ENCODE data around the gene FOXF2. TPM values are rescaled to one million over a fixed set of nuclear protein-coding genes. Genes with fewer than 3 reads are reported as not detected.
"Not testable (repeated sequence)": the region's sequence is repeated elsewhere in the genome, so short reads cannot be mapped to it uniquely, and the experiment has no call there.

Gene FOXF2
- polyA plus RNA-seq, result 1 to 10 TPM in 2 of 3 donors, under 1 TPM in 1; 0.26 to 2.1 (median 1.2) TPM

DNA sequence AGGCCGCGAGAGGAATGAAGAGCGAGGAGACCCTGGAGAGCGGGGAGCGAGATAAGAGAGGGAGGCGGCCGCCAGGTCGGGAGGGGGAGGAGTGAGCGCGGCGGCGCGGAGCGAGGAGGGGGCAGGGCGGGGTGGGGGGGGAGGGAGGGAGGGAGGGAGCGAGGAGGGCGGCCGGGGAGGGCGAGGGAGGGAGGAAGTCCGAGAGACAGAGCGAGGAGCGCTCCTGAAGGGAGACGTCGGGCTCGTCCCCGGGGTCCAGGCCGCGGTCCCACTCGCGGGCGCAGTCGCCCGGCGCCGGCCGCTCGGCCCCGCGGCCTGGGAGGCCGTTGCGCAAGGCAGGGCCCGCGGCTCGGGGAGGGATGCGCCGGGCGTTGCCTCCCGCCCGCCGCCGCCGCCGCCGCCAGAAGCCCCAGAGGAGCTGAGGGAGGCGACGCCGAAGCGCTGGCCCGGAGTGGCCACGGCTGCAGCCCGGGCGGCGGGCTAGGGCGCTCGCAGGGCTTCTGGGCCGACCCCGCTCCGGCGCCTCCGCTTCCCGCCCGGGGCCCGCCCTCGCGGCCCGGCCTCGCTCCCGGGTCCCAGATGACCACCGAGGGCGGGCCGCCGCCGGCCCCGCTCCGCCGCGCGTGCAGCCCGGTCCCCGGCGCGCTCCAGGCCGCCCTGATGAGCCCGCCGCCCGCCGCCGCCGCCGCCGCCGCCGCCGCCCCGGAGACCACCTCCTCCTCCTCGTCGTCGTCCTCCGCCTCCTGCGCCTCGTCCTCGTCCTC is at the start of gene FOXF2:
FOXF2 (plus strand) TSS at position 208 of the 764 bp plus-strand sequence; CDS start at position 580, 372 bp downstream.
- no peak within 1 kb of the TSS for H3K27ac ChIP-seq (ENCODE audit: low read depth, low read length)
- WGBS, 3 donors, result 0 to 2% (median 1%) methylated on average over 15 to 106 of the region's 112 CpGs

GRCh38 chr6:1346101-1346500 is 43.3 kb upstream of the FOXF2 start:
- H3K27ac ChIP-seq (ENCODE audit: low read depth, low read length), result no peak overlapping the region

DNA sequence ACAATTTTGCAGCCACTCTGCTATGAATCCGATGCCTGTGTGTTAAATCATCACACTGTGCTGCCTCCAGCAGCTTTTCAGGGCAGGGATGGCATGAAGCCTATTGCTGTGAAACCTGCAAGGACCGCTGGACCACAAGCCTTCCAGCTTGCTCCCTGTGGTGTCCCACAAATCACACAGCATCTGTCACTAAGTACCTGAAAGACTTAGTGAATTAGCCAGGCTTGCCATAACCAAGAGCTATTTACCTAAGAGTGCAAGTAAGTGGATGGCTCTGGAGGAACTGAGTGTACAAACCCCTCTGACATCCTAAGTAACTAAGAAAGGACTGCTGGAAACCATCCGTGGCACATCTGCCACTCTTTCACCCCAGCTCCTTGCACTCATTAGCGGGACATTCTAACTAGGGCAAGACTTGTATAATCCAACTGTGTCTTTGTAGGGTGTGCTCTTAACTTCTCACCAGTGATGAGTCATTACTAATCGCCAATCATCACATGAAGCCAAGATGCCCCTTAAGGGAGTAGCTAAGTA is 42.8 kb upstream of the FOXF2 start:
- no peak overlapping the region for H3K27ac ChIP-seq (ENCODE audit: low read depth, low read length)
- WGBS, 3 donors, result 80 to 84% (median 82%) methylated on average over 5 of the region's 5 CpGs

DNA sequence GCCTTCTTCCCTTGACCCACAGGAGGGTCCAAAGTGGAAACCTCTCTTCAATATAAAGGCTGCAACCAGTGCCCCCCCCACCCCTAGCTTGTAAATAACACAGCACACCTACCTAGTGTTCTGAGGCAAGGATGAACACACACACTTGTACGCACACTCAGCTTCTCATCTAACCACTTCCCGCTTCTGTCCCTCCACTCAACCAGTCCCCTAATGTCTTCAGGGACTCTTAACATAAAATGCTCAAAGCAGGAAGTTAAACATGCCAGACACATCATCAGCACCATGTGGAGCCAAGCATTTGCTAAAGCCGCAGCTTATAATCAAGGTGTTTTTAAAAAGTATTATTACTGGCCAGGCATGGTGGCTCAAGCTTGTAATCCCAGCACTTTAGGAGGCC is 42.2 kb upstream of the FOXF2 start:
- 72 to 94% (median 76%) methylated on average over 3 of the region's 3 CpGs for WGBS, 3 donors
- no peak overlapping the region for H3K27ac ChIP-seq (ENCODE audit: low read depth, low read length)

DNA sequence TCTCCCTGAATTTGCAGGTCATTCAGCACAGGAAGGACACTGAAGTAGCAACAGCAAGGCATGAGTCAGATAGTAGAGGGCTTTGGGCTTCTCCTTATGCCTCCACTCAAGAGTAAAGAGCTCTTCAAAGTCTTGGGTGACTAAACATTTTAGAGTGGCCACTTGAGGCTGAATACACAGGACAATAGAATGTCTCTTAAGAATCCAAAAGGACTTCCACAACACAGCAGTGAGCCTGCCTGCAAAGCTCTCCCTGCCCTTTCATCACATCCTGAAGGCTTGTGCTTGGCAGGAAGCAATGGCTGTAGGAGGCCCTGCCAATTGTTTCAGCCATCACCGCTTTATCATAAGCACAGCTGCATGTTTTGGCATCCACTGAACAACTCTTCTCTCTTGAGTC is 40.7 kb upstream of the FOXF2 start:
- WGBS, 3 donors, result 32 to 63% (median 47%) methylated on average over 1 of the region's 1 CpG
- H3K27ac ChIP-seq (ENCODE audit: low read depth, low read length), result no peak overlapping the region

DNA sequence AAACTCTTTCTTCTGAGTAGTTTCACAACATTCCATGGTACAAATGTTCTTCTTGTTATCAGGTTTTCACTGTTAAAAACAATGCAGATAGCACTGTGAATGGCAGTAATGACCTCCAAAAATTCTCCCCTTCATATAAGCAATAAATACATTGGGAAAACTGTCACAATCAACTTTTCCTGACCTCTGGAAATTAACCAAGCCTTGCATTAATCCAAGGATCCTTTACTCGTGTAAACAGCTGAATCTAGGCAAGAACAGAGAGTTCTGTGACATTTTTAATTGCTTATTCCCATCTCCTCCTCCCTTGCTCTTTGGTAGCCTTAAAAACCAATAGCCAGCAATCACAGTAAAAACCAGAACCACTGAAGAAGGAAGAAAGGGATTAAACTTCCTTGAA is 39.7 kb upstream of the FOXF2 start:
- no peak overlapping the region for H3K27ac ChIP-seq (ENCODE audit: low read depth, low read length)
- 20 to 35% (median 33%) methylated on average over 1 of the region's 1 CpG for WGBS, 3 donors

GRCh38 chr6:1351381-1352008 is 37.9 kb upstream of the FOXF2 start:
- no peak overlapping the region for H3K27ac ChIP-seq (ENCODE audit: low read depth, low read length)
- WGBS, 3 donors, result 78 to 90% (median 86%) methylated on average over 2 of the region's 2 CpGs

- H3K27ac ChIP-seq (ENCODE audit: low read depth, low read length), result not testable (repeated sequence)
Observed at GRCh38 chr6:1355068-1355467, 34.3 kb upstream of the FOXF2 start.

DNA sequence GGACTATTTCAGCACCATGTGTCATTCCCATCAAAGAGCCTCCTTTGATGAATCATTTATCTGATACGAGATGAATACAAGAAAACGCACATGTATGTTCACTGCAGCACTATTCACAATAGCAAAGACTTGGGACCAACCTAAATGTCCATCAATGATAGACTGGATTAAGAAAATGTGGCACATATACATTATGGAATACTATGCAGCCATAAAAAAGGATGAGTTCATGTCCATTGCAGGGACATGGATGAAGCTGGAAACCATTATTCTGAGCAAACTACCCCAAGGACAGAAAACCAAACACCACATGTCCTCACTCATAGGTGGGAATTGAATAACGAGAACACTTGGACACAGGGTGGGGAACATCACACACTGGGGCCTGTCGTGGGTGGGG is 27.7 kb upstream of the FOXF2 start:
- not testable (repeated sequence) for H3K27ac ChIP-seq (ENCODE audit: low read depth, low read length)
- 77 to 99% (median 92%) methylated on average over 4 of the region's 4 CpGs for WGBS, 3 donors

DNA sequence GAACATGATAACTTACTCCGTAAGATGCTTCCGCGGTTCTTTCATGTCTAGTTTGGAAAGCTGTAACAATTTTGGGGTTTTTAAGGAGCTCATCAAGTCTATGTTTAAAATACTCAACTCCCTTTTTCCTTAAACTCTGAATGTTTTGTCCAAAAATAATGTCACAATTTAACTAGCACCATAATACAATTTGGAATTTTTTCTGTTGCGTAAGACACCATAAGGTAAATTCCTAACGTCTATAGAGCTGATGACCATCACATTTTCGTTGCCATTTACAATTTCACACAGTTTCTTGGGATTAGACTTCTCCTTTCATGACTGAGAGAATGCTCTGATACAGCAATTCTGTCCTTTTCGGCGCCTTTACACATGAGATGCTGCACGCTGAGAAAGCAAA is 26.7 kb upstream of the FOXF2 start:
- WGBS, 3 donors, result 87 to 91% (median 89%) methylated on average over 9 of the region's 9 CpGs
- H3K27ac ChIP-seq (ENCODE audit: low read depth, low read length), result no peak overlapping the region

- no peak overlapping the region for H3K27ac ChIP-seq (ENCODE audit: low read depth, low read length)
- WGBS, 3 donors, result 55 to 85% (median 67%) methylated on average over 4 of the region's 4 CpGs
Observed at GRCh38 chr6:1363298-1363697, 26.1 kb upstream of the FOXF2 start.

GRCh38 chr6:1363729-1364572 is 25.4 kb upstream of the FOXF2 start:
- 41 to 45% (median 45%) methylated on average over 16 of the region's 16 CpGs for WGBS, 3 donors
- no peak overlapping the region for H3K27ac ChIP-seq (ENCODE audit: low read depth, low read length)

- WGBS, 3 donors, result 60 to 74% (median 70%) methylated on average over 2 of the region's 2 CpGs
- no peak overlapping the region for H3K27ac ChIP-seq (ENCODE audit: low read depth, low read length)
Observed at GRCh38 chr6:1364791-1365190, 24.6 kb upstream of the FOXF2 start.

- no peak overlapping the region for H3K27ac ChIP-seq (ENCODE audit: low read depth, low read length)
- WGBS, 3 donors, result 69 to 82% (median 82%) methylated on average over 6 of the region's 6 CpGs
Observed at GRCh38 chr6:1365686-1366085, 23.7 kb upstream of the FOXF2 start.

DNA sequence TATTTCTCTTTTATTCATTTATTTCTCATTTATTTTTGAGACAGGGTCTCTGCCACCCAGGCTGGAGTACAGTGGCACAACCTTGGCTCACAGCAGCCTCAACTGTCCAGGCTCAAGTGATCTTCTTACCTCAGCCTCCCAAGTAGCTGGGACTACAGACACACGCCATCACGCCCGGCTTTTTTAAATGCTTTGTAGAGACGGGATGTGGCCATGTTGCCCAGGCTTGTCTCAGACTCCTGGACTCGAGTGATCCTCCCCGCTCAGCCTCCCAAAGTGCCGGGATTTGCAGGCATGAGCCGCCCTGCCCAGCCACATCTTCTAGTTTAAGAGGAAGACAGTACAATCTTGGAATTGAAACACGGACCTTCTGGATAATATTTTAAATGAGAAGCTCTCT is 21.6 kb upstream of the FOXF2 start:
- H3K27ac ChIP-seq (ENCODE audit: low read depth, low read length), result no peak overlapping the region
- 85 to 95% (median 93%) methylated on average over 9 of the region's 9 CpGs for WGBS, 3 donors

DNA sequence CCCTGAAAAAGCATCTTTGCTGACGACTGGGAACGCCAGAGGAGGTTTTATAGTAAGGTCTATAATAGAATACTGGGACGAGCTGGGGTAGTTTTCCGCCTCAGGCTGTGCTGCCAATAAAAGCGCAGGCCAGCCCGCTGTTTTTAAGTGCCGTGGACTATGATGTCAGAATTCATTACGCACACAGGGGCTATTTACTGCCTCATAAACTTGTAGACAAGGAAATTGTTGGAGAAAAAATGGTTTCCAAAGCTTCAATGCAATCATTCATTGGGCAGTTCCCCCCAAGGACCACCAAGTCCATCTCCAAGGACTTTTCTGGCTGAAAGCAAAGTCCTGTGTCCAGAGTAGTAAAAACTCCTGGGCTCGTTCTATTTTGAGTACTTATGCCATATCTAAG is 20.4 kb upstream of the FOXF2 start:
- WGBS, 3 donors, result 77 to 86% (median 84%) methylated on average over 9 of the region's 9 CpGs
- H3K27ac ChIP-seq (ENCODE audit: low read depth, low read length), result no peak overlapping the region

- H3K27ac ChIP-seq (ENCODE audit: low read depth, low read length), result not testable (repeated sequence)
- whole genome bisulfite sequencing, 3 donors, result 60 to 88% (median 69%) methylated on average over 1 of the region's 1 CpG
Observed at GRCh38 chr6:1369695-1370094, 19.7 kb upstream of the FOXF2 start.

- H3K27ac ChIP-seq (ENCODE audit: low read depth, low read length), result no peak overlapping the region
- WGBS, 3 donors, result 58 to 76% (median 60%) methylated on average over 1 of the region's 1 CpG
Observed at GRCh38 chr6:1371933-1372332, 17.4 kb upstream of the FOXF2 start.

DNA sequence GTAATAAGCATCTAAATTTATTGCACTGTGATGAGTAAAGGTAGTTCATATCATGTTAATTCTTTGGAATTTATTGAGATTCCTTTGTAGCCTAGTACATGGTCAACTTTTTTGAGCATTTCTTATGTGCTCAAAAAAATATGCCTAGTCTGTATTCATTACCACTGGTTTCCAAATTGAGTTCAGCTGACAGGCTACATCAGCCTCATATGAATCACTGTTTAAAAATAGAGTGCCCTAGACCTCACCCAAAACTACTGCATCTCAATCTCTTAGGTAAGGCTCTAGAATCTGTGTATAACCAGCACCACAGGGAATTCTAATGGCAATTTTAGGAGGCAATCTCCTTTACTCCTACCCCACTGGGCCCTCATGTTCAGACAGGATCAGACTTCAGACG is 16.7 kb upstream of the FOXF2 start:
- WGBS, 3 donors, result 72 to 90% (median 85%) methylated on average over 1 of the region's 1 CpG
- no peak overlapping the region for H3K27ac ChIP-seq (ENCODE audit: low read depth, low read length)

Data from adipose tissue (tissue), 3 donors.